ENCODE data around the gene TLE3. TPM values are rescaled to one million over a fixed set of nuclear protein-coding genes. Genes with fewer than 3 reads are reported as not detected.

TLE3 gene
- polyA plus RNA-seq, 1 of the 3 experiments (the other 2 are of a cell fraction): 14.7 TPM

DNA sequence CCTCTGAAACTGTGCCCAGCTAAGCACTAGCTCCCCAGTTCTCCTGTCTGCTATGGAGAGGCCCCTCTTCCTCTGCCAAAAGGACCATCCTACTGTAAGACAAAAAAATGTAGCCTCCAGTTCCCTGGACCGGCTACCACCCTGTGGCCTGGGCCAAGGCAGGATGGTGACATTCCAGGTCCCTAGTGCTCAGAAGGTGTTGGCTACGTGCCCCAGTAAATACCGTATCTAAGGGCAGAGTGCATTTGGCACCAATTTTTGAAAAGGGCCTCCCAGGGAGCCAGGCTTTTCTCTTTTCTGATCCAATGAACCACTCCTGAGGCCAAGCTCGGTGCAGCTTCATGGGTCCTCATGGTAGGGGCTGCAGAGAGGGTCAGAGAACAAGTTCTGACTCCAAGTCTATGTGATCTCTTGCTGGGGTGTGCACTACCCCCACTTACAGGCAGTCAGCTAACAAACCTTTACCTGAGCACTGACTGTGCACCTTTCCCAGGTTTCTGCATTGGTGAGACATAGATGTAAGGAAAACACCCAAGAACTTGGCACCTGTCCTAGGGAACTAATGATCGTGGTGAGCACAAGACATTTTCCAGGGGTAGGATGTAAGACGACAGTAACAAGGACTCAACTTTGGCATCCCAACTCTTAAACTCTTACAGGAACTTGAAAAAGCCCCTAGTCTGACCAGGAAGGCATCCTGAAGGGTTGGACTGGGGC lies 32.6 kb downstream of the TLE3 start:
- no peak overlapping the region for H3K27ac ChIP-seq (ENCODE audit: low read depth in 2 of 2, low read length in 1 of 2)
- whole genome bisulfite sequencing (ENCODE audit: low lambda C conversion rate): 91% methylated on average over 6 of the region's 6 CpGs
- ChIA-PET POLR2A (no interaction called here), CTCF (interaction anchor here (0.6 to 5.1 kb wide), 5 partner anchors 32 to 1651 kb away, joined by 3 to 32 read pairs (median 4); partner anchors contain the start of gene TLE3)
- no peak overlapping the region for H3K4me2 ChIP-seq
- DNase-seq: no peak
- H3K9me3 ChIP-seq: no peaks in the 10 kb centered on the region
- H3K4me1 ChIP-seq (ENCODE audit: control insufficient read depth in 1 of 2, insufficient read depth in 2 of 2, low read depth in 1 of 2, low read length in 1 of 2): peaks cover 13 to 65% of the 10 kb centered on the region in 2 experiments; a peak in 3 of 4 replicates
- H3K4me3 ChIP-seq (ENCODE audit: low read depth in 2 of 2, low read length in 1 of 2): no peak overlapping the region
- peaks cover 35% of the 10 kb centered on the region for H4K20me1 ChIP-seq (ENCODE audit: insufficient read depth)
- no peaks in the 10 kb centered on the region for H3K9me2 ChIP-seq
- peaks cover 7% of the 10 kb centered on the region for H3F3A ChIP-seq (replicated peaks; ENCODE audit: insufficient read depth)
- no peaks in the 10 kb centered on the region for H3K79me2 ChIP-seq (ENCODE audit: insufficient read depth)
- peaks cover 2 to 56% of the 10 kb centered on the region in 2 experiments for H3K36me3 ChIP-seq (replicated peaks in 1 of 2; ENCODE audit: control insufficient read depth in 1 of 2, insufficient read depth in 2 of 2, low read length in 1 of 2)
- no peak overlapping the region for H3K9ac ChIP-seq
- no peak for TF ChIP-seq NRF1 (IDR thresholded peaks at IDR 0.05; ENCODE audit: low read depth, low read length)
- no peak for TF ChIP-seq USF1 (IDR thresholded peaks at IDR 0.05; ENCODE audit: borderline replicate concordance, low read depth)
- no peak for TF ChIP-seq TCF12 (IDR thresholded peaks at IDR 0.05)
- TF ChIP-seq FOXM1 (IDR thresholded peaks at IDR 0.05; ENCODE audit: low read depth): no peak
- TF ChIP-seq MXI1 (IDR thresholded peaks at IDR 0.05; ENCODE audit: low read depth, low read length): no peak
- TF ChIP-seq, protein P1, sequence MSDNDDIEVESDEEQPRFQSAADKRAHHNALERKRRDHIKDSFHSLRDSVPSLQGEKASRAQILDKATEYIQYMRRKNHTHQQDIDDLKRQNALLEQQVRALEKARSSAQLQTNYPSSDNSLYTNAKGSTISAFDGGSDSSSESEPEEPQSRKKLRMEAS (IDR thresholded peaks at IDR 0.05; ENCODE audit: low read depth): no peak
- TF ChIP-seq REST (IDR thresholded peaks at IDR 0.05; ENCODE audit: low read depth, low read length): no peak
- TF ChIP-seq PBX3 (IDR thresholded peaks at IDR 0.05): no peak
- no peak overlapping the region for H2AFZ ChIP-seq (ENCODE audit: low read depth)
- H3K27me3 ChIP-seq (ENCODE audit: insufficient read depth): no peaks in the 10 kb centered on the region

DNA sequence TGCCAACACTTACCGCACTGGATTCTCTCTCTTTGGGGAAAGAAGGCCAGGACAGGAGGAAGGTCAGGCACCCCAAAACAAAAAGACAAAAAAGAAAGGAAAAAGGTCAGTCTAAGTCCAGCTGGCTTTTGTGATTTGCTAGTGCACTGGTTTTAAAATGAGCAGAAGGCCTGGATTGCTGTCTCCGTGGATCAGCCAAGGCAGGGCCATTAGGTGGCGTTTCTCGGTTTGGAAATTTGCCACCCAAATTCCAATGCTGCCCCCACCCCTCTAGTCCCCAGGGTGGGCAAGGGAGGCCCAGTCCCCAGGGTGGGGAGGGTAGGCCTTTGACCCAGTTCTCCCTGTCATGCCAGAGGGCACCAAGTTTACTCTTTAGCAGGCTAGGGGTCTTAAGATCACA lies 33.3 kb downstream of the TLE3 start:
- Histone ChIP-seq H3K9me2 (no peaks in the 10 kb centered on the region), H3K4me1 (ENCODE audit: control insufficient read depth in 1 of 2, insufficient read depth in 2 of 2, low read depth in 1 of 2, low read length in 1 of 2) (peaks cover 13 to 65% of the 10 kb centered on the region in 2 experiments; a peak in 3 of 4 replicates), H3K9me3 (no peaks in the 10 kb centered on the region), H3K79me2 (ENCODE audit: insufficient read depth) (no peaks in the 10 kb centered on the region), H3F3A (replicated peaks; ENCODE audit: insufficient read depth) (peaks cover 7% of the 10 kb centered on the region), H3K27me3 (ENCODE audit: insufficient read depth) (no peaks in the 10 kb centered on the region), H3K4me3 (ENCODE audit: low read depth in 2 of 2, low read length in 1 of 2) (no peak overlapping the region), H3K27ac (ENCODE audit: low read depth in 2 of 2, low read length in 1 of 2) (no peak overlapping the region), H3K36me3 (replicated peaks in 1 of 2; ENCODE audit: control insufficient read depth in 1 of 2, insufficient read depth in 2 of 2, low read length in 1 of 2) (peaks cover 10 to 56% of the 10 kb centered on the region in 2 experiments), H3K4me2 (no peak overlapping the region), H2AFZ (ENCODE audit: low read depth) (no peak overlapping the region), H3K9ac (no peak overlapping the region), H4K20me1 (ENCODE audit: insufficient read depth) (peaks cover 39% of the 10 kb centered on the region)
- no peak for DNase-seq
- TF ChIP-seq FOSL2 (IDR thresholded peaks at IDR 0.05; ENCODE audit: borderline replicate concordance, low read depth) (no peak), EZH2phosphoT487 (IDR thresholded peaks at IDR 0.05; ENCODE audit: borderline replicate concordance, low read depth) (no peak), EP300 (IDR thresholded peaks at IDR 0.05; ENCODE audit: borderline replicate concordance in 1 of 2, low read depth in 1 of 2, low read length in 1 of 2) (no peak), CTCF (IDR thresholded peaks at IDR 0.05) (no peak), GATA2 (CRISPR knock-in tag; IDR thresholded peaks at IDR 0.05) (no peak), FOXJ3 (CRISPR knock-in tag; IDR thresholded peaks at IDR 0.05) (no peak), NFIC (IDR thresholded peaks at IDR 0.05; ENCODE audit: borderline replicate concordance) (no peak), TCF12 (IDR thresholded peaks at IDR 0.05) (no peak)
- ChIA-PET POLR2A (interaction anchor here (2.9 kb wide), 1 partner anchor 34 kb away, joined by 14 read pairs; the partner anchor contains the start of gene TLE3), CTCF (interaction anchor here (1.0 to 5.1 kb wide), 7 partner anchors 8 to 588 kb away, joined by 3 to 32 read pairs (median 4); partner anchors contain the start of gene TLE3)
- 90% methylated on average over 2 of the region's 4 CpGs for WGBS (ENCODE audit: low lambda C conversion rate)
